ENCODE measurements around the gene PRPS1.

GRCh38 chrX:107581923-107582322 lies 46.4 kb upstream of the PRPS1 start:
- no peak for TF ChIP-seq CTCF (IDR thresholded peaks at IDR 0.05; ENCODE audit: low read depth, low read length)
- TF ChIP-seq EZH2phosphoT487 (IDR thresholded peaks at IDR 0.05; ENCODE audit: low read depth): no peak
